Measurements from ENCODE around the gene BCAS3. TPM values are rescaled to one million over a fixed set of nuclear protein-coding genes. Genes with fewer than 3 reads are reported as not detected.
A peak's percentile ranks its signal among the peaks of the same experiment; 100 is the strongest.

The BCAS3 gene
- total RNA-seq, 2 experiments from 2014 or later = 13.4 to 14.5 TPM

DNA sequence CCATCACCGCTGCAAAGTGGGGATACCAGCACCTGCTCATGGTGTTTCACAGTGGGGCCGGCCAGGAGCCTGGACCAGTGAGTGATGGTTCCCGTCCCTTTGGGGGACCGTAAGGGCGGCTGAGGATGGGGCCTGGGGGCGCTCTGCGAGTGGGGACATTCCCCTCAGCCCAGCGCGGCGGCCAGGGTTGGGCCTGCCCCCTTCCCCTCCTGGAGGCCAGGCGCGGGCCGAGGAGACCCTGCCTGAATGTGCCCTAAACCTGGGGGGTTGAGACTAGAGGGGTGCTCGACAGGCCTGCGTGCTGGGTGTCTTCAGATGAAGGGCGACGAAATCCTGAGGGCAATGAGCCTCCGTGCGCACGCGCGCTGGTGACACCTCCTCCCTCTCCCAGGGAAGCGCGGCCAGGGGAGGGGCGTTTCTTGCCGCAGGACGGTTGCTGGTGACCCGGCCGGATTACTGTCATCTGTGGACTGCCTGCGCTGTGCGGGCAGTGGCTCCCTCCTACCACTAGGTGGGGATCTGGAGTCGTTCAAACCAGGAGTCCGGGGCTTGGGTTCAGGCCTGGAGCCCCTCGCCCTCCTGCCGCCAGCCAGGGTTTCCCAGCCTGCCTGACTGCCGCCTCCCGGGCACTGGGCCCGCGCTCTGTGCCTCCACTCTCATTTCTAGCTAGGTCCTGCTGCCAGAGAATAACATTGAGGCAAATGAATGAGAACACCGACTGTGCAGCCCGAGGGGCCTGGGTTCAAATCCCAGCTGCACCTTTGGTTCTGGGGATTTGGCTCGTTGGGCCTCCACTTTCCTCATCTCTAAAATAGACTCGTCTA, 739.1 kb downstream of the BCAS3 start:
- Histone ChIP-seq H3K4me3 (ENCODE audit: low read depth, low read length, poor library complexity, severe bottlenecking) (no peak overlapping the region), H3K4me2 (ENCODE audit: low read length) (peak overlapping the region; percentile 43; the same call in 1 of the 2 replicates), H3K4me1 (ENCODE audit: insufficient read depth, low read length, poor library complexity, severe bottlenecking) (peaks cover 13% of the 10 kb centered on the region), H3K9me3 (ENCODE audit: low read length) (no peaks in the 10 kb centered on the region), H3K79me2 (ENCODE audit: insufficient read depth, low read depth, low read length) (no peaks in the 10 kb centered on the region), H3K9me2 (ENCODE audit: insufficient read depth, low read length) (no peaks in the 10 kb centered on the region), H2AFZ (ENCODE audit: low read length) (peak overlapping the region; percentile 28; the same call in 1 of the 2 replicates), H3K27ac (ENCODE audit: low read depth, low read length, poor library complexity, severe bottlenecking) (no peak overlapping the region), H3K36me3 (ENCODE audit: insufficient read depth, low read length) (no peaks in the 10 kb centered on the region), H4K20me1 (ENCODE audit: insufficient read depth, low read length) (no peaks in the 10 kb centered on the region)
- no peak for TF ChIP-seq EZH2phosphoT487 (IDR thresholded peaks at IDR 0.05; ENCODE audit: borderline replicate concordance, low read depth, low read length)
- TF ChIP-seq, protein P1, sequence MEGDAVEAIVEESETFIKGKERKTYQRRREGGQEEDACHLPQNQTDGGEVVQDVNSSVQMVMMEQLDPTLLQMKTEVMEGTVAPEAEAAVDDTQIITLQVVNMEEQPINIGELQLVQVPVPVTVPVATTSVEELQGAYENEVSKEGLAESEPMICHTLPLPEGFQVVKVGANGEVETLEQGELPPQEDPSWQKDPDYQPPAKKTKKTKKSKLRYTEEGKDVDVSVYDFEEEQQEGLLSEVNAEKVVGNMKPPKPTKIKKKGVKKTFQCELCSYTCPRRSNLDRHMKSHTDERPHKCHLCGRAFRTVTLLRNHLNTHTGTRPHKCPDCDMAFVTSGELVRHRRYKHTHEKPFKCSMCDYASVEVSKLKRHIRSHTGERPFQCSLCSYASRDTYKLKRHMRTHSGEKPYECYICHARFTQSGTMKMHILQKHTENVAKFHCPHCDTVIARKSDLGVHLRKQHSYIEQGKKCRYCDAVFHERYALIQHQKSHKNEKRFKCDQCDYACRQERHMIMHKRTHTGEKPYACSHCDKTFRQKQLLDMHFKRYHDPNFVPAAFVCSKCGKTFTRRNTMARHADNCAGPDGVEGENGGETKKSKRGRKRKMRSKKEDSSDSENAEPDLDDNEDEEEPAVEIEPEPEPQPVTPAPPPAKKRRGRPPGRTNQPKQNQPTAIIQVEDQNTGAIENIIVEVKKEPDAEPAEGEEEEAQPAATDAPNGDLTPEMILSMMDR (conservative IDR thresholded peaks at IDR 0.05; ENCODE audit: low read length) = peak; percentile 91
- DNase-seq (ENCODE audit: low spot score) = peak; percentile 76
- intact Hi-C loops (cut with micrococcal nuclease; ENCODE audit: unreplicated experiment) = loop anchor here (1.0 kb wide), 3 partner anchors 135 to 421 kb away; no protein-coding TSS in a partner anchor
- CTCF ChIA-PET (ENCODE audit: unreplicated experiment) = interaction anchor here (0.7 to 1.0 kb wide), 2 partner anchors 45 to 117 kb away, joined by 3 read pairs; no protein-coding TSS in a partner anchor
- BruUV-seq (replicated peaks) = no TSS peak
- POLR2A ChIA-PET = interaction anchor here (0.7 kb wide), 1 partner anchor 10 kb away, joined by 4 read pairs; no protein-coding TSS in a partner anchor

DNA sequence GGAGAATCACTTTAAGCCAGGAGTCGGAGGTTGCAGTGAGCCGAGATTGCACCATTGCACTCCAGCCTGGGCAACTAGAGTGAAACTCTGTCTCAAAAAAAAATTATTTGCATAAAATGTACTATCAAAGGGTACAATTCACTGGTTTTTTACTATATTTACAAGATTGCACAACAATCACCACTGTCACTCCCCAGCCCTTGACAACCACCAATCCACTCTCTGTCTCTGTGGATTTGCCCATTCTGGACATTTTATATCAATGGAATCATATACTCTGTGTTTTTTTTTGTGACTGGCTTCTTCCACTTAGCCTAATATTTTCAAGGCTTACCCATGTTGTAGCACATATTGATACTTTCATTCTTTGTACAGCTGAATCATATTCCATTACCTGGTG, 740.8 kb downstream of the BCAS3 start:
- no TSS peak for BruUV-seq (replicated peaks)
- H3K4me1 ChIP-seq (ENCODE audit: insufficient read depth, low read length, poor library complexity, severe bottlenecking) = peaks cover 8% of the 10 kb centered on the region
- H3K4me3 ChIP-seq (ENCODE audit: low read depth, low read length, poor library complexity, severe bottlenecking) = no peak overlapping the region
- H2AFZ ChIP-seq (ENCODE audit: low read length) = no peak overlapping the region
- intact Hi-C loops (cut with micrococcal nuclease; ENCODE audit: unreplicated experiment) = no loop called here
- CTCF ChIA-PET (ENCODE audit: unreplicated experiment) = interaction anchor here (0.6 kb wide), 1 partner anchor 169 kb away, joined by 3 read pairs; no protein-coding TSS in a partner anchor
- POLR2A ChIA-PET = interaction anchor here (0.6 kb wide), 1 partner anchor 55 kb away, joined by 4 read pairs; no protein-coding TSS in a partner anchor
- H3K9me2 ChIP-seq (ENCODE audit: insufficient read depth, low read length) = no peaks in the 10 kb centered on the region
- H3K36me3 ChIP-seq (ENCODE audit: insufficient read depth, low read length) = no peaks in the 10 kb centered on the region
- H4K20me1 ChIP-seq (ENCODE audit: insufficient read depth, low read length) = no peaks in the 10 kb centered on the region
- no peak overlapping the region for H3K4me2 ChIP-seq (ENCODE audit: low read length)
- H3K27ac ChIP-seq (ENCODE audit: low read depth, low read length, poor library complexity, severe bottlenecking) = no peak overlapping the region
- no peak for DNase-seq (ENCODE audit: low spot score)
- H3K9me3 ChIP-seq (ENCODE audit: low read length) = no peaks in the 10 kb centered on the region
- no peaks in the 10 kb centered on the region for H3K79me2 ChIP-seq (ENCODE audit: insufficient read depth, low read depth, low read length)
- TF ChIP-seq EZH2phosphoT487 (IDR thresholded peaks at IDR 0.05; ENCODE audit: borderline replicate concordance, low read depth, low read length) = no peak
- TF ChIP-seq, protein P1 (conservative IDR thresholded peaks at IDR 0.05; ENCODE audit: low read length) = no peak
